Measurements from ENCODE around the gene EXPH5.
A peak's percentile ranks its signal among the peaks of the same experiment; 100 is the strongest.

GRCh38 chr11:108593214-108593922, at the start of gene EXPH5:
- TF ChIP-seq CTCF (conservative IDR thresholded peaks at IDR 0.05), result peak; percentile 33; the same call in 1 of the 2 replicates
- TF ChIP-seq EZH2 (IDR thresholded peaks at IDR 0.05; ENCODE audit: low read depth), result no peak
